ENCODE data around the gene TRPM2. TPM values are rescaled to one million over a fixed set of nuclear protein-coding genes. Genes with fewer than 3 reads are reported as not detected.

The TRPM2 gene
- total RNA-seq, 1 experiment from 2014 or later = 28.1 TPM

GRCh38 chr21:44333509-44334328 is 19.7 kb upstream of the TRPM2 start:
- no TSS peak for BruUV-seq (replicated peaks)
- RAD21 ChIA-PET (ENCODE audit: low non-redundant PET in 1 of 2, low total read pairs in 2 of 2, uncharacterized antibody in 2 of 2, unreplicated experiment in 2 of 2) = no interaction called here

GRCh38 chr21:44334329-44335030 is 18.9 kb upstream of the TRPM2 start:
- POLR2A ChIA-PET = interaction anchor here (0.6 kb wide), 1 partner anchor 463 kb away, joined by 3 read pairs; no protein-coding TSS in a partner anchor
- CTCF ChIA-PET = no interaction called here
- H3K9ac ChIP-seq (ENCODE audit: low read length) = no peak overlapping the region

More at GRCh38 chr21:44333509-44334328, 19.7 kb upstream of the TRPM2 start:
- no peak for DNase-seq (ENCODE audit: low read depth, low spot score)
- no peak overlapping the region for H3K27ac ChIP-seq (ENCODE audit: low read depth, low read length)
- no peaks in the 10 kb centered on the region for H3K27me3 ChIP-seq (ENCODE audit: insufficient read depth, low read length)
- peaks cover 6% of the 10 kb centered on the region in 2 experiments; a peak in 3 of 4 replicates for H3K4me1 ChIP-seq (ENCODE audit: control insufficient read depth in 1 of 2, insufficient read depth in 2 of 2, low read length in 2 of 2)
- POLR2A ChIA-PET = interaction anchor here (0.6 kb wide), 1 partner anchor 464 kb away, joined by 3 read pairs; no protein-coding TSS in a partner anchor
- no peaks in the 10 kb centered on the region for H3K9me3 ChIP-seq (ENCODE audit: control insufficient read depth in 1 of 2, insufficient read depth in 1 of 2, low read depth in 1 of 2, low read length in 2 of 2)
- no peak for ATAC-seq
- no peaks in the 10 kb centered on the region for H4K20me1 ChIP-seq (ENCODE audit: insufficient read depth)
- no peak overlapping the region for H3K9ac ChIP-seq (ENCODE audit: low read length)
- no peak overlapping the region for H3K4me3 ChIP-seq (replicated peaks in 1 of 2; ENCODE audit: low read depth in 1 of 2, low read length in 2 of 2)
- no peaks in the 10 kb centered on the region for H3K36me3 ChIP-seq (ENCODE audit: control insufficient read depth in 1 of 2, insufficient read depth in 2 of 2, low read length in 2 of 2)
- no peak overlapping the region for H2AFZ ChIP-seq (ENCODE audit: low read depth, low read length, poor library complexity, severe bottlenecking)
- H3K4me2 ChIP-seq (ENCODE audit: low read length) = no peak overlapping the region
- no peaks in the 10 kb centered on the region for H3K79me2 ChIP-seq (ENCODE audit: insufficient read depth, low read length)
- no peaks in the 10 kb centered on the region for H3K9me2 ChIP-seq (ENCODE audit: insufficient read depth)
- TF ChIP-seq ZNF274 (IDR thresholded peaks at IDR 0.05; ENCODE audit: low read depth, low read length) (no peak), CEBPB (IDR thresholded peaks at IDR 0.05; ENCODE audit: low read depth) (no peak)
- CTCF ChIA-PET = no interaction called here
- intact Hi-C loops (cut with micrococcal nuclease) = no loop called here

More at GRCh38 chr21:44334329-44335030, 18.9 kb upstream of the TRPM2 start:
- H3K79me2 ChIP-seq (ENCODE audit: insufficient read depth, low read length) = no peaks in the 10 kb centered on the region
- no peaks in the 10 kb centered on the region for H3K9me2 ChIP-seq (ENCODE audit: insufficient read depth)
- no peaks in the 10 kb centered on the region for H3K36me3 ChIP-seq (ENCODE audit: control insufficient read depth in 1 of 2, insufficient read depth in 2 of 2, low read length in 2 of 2)
- no peaks in the 10 kb centered on the region for H3K27me3 ChIP-seq (ENCODE audit: insufficient read depth, low read length)
- no peak for TF ChIP-seq ATF3 (IDR thresholded peaks at IDR 0.05)
- no peak for TF ChIP-seq ELF1 (IDR thresholded peaks at IDR 0.05; ENCODE audit: borderline replicate concordance, low read depth)
- TF ChIP-seq CBX3 (IDR thresholded peaks at IDR 0.05; ENCODE audit: low read depth) = no peak
- no peak for TF ChIP-seq RAD21 (IDR thresholded peaks at IDR 0.05; ENCODE audit: low read depth)
- TF ChIP-seq JUND (IDR thresholded peaks at IDR 0.05) = no peak
- no peak for TF ChIP-seq SRF (IDR thresholded peaks at IDR 0.05; ENCODE audit: low read depth)
- no peak for TF ChIP-seq TCF7L2 (IDR thresholded peaks at IDR 0.05; ENCODE audit: borderline replicate concordance, extremely low read depth, insufficient read depth, insufficient read length)
- no peak for TF ChIP-seq CEBPB (IDR thresholded peaks at IDR 0.05; ENCODE audit: low read depth)
- no peak for TF ChIP-seq SIN3A (IDR thresholded peaks at IDR 0.05; ENCODE audit: low read depth)
- ATAC-seq = no peak
- intact Hi-C loops (cut with micrococcal nuclease) = no loop called here
- no peak overlapping the region for H3K4me3 ChIP-seq (replicated peaks in 1 of 2; ENCODE audit: low read depth in 1 of 2, low read length in 2 of 2)
- H3K9me3 ChIP-seq (ENCODE audit: control insufficient read depth in 1 of 2, insufficient read depth in 1 of 2, low read depth in 1 of 2, low read length in 2 of 2) = no peaks in the 10 kb centered on the region
- RAD21 ChIA-PET (ENCODE audit: low non-redundant PET in 1 of 2, low total read pairs in 2 of 2, uncharacterized antibody in 2 of 2, unreplicated experiment in 2 of 2) = no interaction called here
- no peak overlapping the region for H3K27ac ChIP-seq (ENCODE audit: low read depth, low read length)
- H4K20me1 ChIP-seq (ENCODE audit: insufficient read depth) = no peaks in the 10 kb centered on the region
- H3K4me1 ChIP-seq (ENCODE audit: control insufficient read depth in 1 of 2, insufficient read depth in 2 of 2, low read length in 2 of 2) = peaks cover 6 to 8% of the 10 kb centered on the region in 2 experiments; a peak in 3 of 4 replicates
- H3K4me2 ChIP-seq (ENCODE audit: low read length) = no peak overlapping the region
- DNase-seq (ENCODE audit: low read depth, low spot score) = no peak
- no TSS peak for BruUV-seq (replicated peaks)
- no peak overlapping the region for H2AFZ ChIP-seq (ENCODE audit: low read depth, low read length, poor library complexity, severe bottlenecking)
